HG03439 (cell line): Measurements from ENCODE around the gene CDHR3.
"Not testable (repeated sequence)": the region's sequence is repeated elsewhere in the genome, so short reads cannot be mapped to it uniquely, and the experiment has no call there.

Experiments used
- ATAC-seq: cut with Tn5 transposase; IDR thresholded peaks from one replicate; pipeline ENCODE4 v1.9.1; 2021; ENCODE audit warnings: mild to moderate bottlenecking, moderate library complexity; ENCODE audit not compliant: unreplicated experiment

The CDHR3 gene

GRCh38 chr7:105962353-105962752 is 711 bp upstream of the CDHR3 start:
- ATAC-seq = no peak

GRCh38 chr7:105971845-105972244 is 8.8 kb downstream of the CDHR3 start:
- ATAC-seq = no peak

- ATAC-seq = no peak
Measured at GRCh38 chr7:105972276-105972675, 9.2 kb downstream of the CDHR3 start.

GRCh38 chr7:105974471-105974870 is 11.4 kb downstream of the CDHR3 start:
- no peak for ATAC-seq

- ATAC-seq = no peak
Measured at GRCh38 chr7:105975770-105976417, 12.8 kb downstream of the CDHR3 start.

- ATAC-seq = no peak
Measured at GRCh38 chr7:105976868-105977267, 13.8 kb downstream of the CDHR3 start.

GRCh38 chr7:105978035-105978434 is 15.0 kb downstream of the CDHR3 start:
- ATAC-seq = no peak

GRCh38 chr7:105978974-105979373 is 15.9 kb downstream of the CDHR3 start:
- no peak for ATAC-seq

GRCh38 chr7:105979405-105979804 is 16.3 kb downstream of the CDHR3 start:
- ATAC-seq = no peak

GRCh38 chr7:105980645-105981396 is 17.8 kb downstream of the CDHR3 start:
- no peak for ATAC-seq

- ATAC-seq = no peak
Measured at GRCh38 chr7:105982388-105982787, 19.3 kb downstream of the CDHR3 start.

GRCh38 chr7:105984808-105985207 is 21.7 kb downstream of the CDHR3 start:
- ATAC-seq = not testable (repeated sequence)

GRCh38 chr7:105985229-105985628 is 22.2 kb downstream of the CDHR3 start:
- ATAC-seq = no peak

- no peak for ATAC-seq
Measured at GRCh38 chr7:105985672-105986215, 22.7 kb downstream of the CDHR3 start.

GRCh38 chr7:105987046-105987445 is 24.0 kb downstream of the CDHR3 start:
- ATAC-seq = no peak

- ATAC-seq = no peak
Measured at GRCh38 chr7:105988276-105988675, 25.2 kb downstream of the CDHR3 start.

GRCh38 chr7:105989191-105989590 is 26.1 kb downstream of the CDHR3 start:
- no peak for ATAC-seq

- ATAC-seq = no peak
Measured at GRCh38 chr7:105989686-105990085, 26.6 kb downstream of the CDHR3 start.

GRCh38 chr7:105990141-105990540 is 27.1 kb downstream of the CDHR3 start:
- no peak for ATAC-seq

- no peak for ATAC-seq
Measured at GRCh38 chr7:105990727-105991453, 27.8 kb downstream of the CDHR3 start.

GRCh38 chr7:105992905-105993304 is 29.8 kb downstream of the CDHR3 start:
- no peak for ATAC-seq
